OCI-LY1 (cell line): ENCODE data around the gene CCDC141.

Experiments
- H2AFZ ChIP-seq: fragments of 200-600 bp; sonication (generic), shearing (Covaris generic); 2 replicates; pipeline ENCODE4 v1.6.0; 2014; ENCODE audit warnings: antibody characterized with exemption, mild to moderate bottlenecking, low read length
- H3F3A ChIP-seq: fragments of 200-600 bp; sonication (generic), shearing (Covaris generic); 2 replicates; pipeline ENCODE4 v1.6.0; 2014; ENCODE audit warnings: mild to moderate bottlenecking, antibody characterized with exemption, low read length, moderate library complexity; ENCODE audit not compliant: insufficient read depth
- H3K27ac ChIP-seq: fragments of 200-600 bp; sonication (generic); 2 replicates; pipeline ENCODE4 v1.5.1; 2014; ENCODE audit warnings: low read length, mixed run types, mild to moderate bottlenecking, low read depth; ENCODE audit not compliant: poor library complexity, severe bottlenecking
- H3K27me3 ChIP-seq: fragments of 200-600 bp; sonication (generic); 2 replicates; pipeline ENCODE4 v1.6.0; 2014; ENCODE audit warnings: antibody characterized with exemption, mild to moderate bottlenecking, low read length, moderate library complexity; ENCODE audit not compliant: insufficient read depth
- H3K36me3 ChIP-seq: fragments of 200-600 bp; sonication (generic); 2 replicates; pipeline ENCODE4 v1.6.1; 2014; ENCODE audit warnings: mild to moderate bottlenecking, antibody characterized with exemption, low read length, moderate library complexity, mixed read lengths; ENCODE audit not compliant: insufficient read depth
- H3K4me1 ChIP-seq: fragments of 200-600 bp; sonication (generic); 2 replicates; pipeline ENCODE4 v1.5.1; 2014; ENCODE audit warnings: mild to moderate bottlenecking, low read length, moderate library complexity; ENCODE audit not compliant: insufficient read depth, severe bottlenecking
- H3K4me2 ChIP-seq: fragments of 200-600 bp; sonication (generic), shearing (Covaris generic); 2 replicates; pipeline ENCODE4 v1.6.1; 2014; ENCODE audit warnings: low read length
- H3K4me3 ChIP-seq: fragments of 200-600 bp; sonication (generic); 2 replicates; pipeline ENCODE4 v1.5.1; 2014; ENCODE audit warnings: low read length, low read depth, mild to moderate bottlenecking, mixed read lengths; ENCODE audit not compliant: poor library complexity, severe bottlenecking
- H3K79me2 ChIP-seq: fragments of 200-600 bp; shearing (Covaris generic); 2 replicates; pipeline ENCODE4 v1.6.1; 2016; ENCODE audit warnings: mixed run types, low read length, mixed read lengths; ENCODE audit not compliant: insufficient read depth
- H3K9ac ChIP-seq: fragments of 200-600 bp; sonication (generic), shearing (Covaris generic); 2 replicates; pipeline ENCODE4 v1.6.1; 2014; ENCODE audit warnings: mild to moderate bottlenecking, low read length, mixed read lengths
- H3K9me2 ChIP-seq: fragments of 200-600 bp; sonication (generic), shearing (Covaris generic); 2 replicates; pipeline ENCODE4 v1.6.1; 2014; ENCODE audit warnings: low read depth, mild to moderate bottlenecking, low read length, mixed read lengths
- H3K9me3 ChIP-seq: fragments of 200-600 bp; shearing (Covaris generic); 2 replicates; pipeline ENCODE4 v1.6.1; 2014; ENCODE audit warnings: low read length, mixed read lengths
- H4K20me1 ChIP-seq: fragments of 200-600 bp; sonication (generic), shearing (Covaris generic); 2 replicates; pipeline ENCODE4 v1.6.0; 2016; ENCODE audit warnings: mild to moderate bottlenecking, low read length; ENCODE audit not compliant: insufficient read depth
- CTCF ChIP-seq: fragments of 200-600 bp; sonication (generic), shearing (Covaris generic); IDR thresholded peaks from 2 replicates; pipeline ENCODE4 v1.5.1; 2017; ENCODE audit warnings: mild to moderate bottlenecking, antibody characterized with exemption, low read length, moderate library complexity, mixed read lengths
- EZH2 ChIP-seq: fragments of 200-600 bp; sonication (generic), shearing (Covaris generic); IDR thresholded peaks from 2 replicates; pipeline ENCODE4 v1.8.0; 2017; ENCODE audit warnings: borderline replicate concordance, mixed run types, mild to moderate bottlenecking, antibody characterized with exemption, low read length, moderate library complexity, mixed read lengths

CCDC141 gene

DNA sequence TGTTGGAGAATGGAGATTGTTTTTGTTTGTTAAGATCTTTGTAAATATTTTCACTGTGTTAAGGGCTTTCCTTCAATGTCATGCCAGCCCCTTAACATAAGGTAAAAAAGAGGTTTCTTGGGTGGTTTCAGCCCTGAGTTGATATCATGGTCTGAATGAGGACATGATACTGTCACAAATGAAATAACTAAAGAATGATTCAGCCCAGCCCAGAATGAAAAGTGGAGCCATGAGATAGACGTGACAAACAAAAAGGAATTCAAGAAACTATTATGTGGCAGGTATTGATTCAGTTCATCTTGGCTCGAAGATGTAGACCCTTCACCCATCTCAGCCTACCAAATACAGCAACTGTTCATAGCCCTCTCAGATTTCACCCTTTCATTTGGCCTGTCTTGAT is 154.1 kb downstream of the CCDC141 start:
- H3K27ac ChIP-seq = no peak overlapping the region
- H3K9me2 ChIP-seq = no peaks in the 10 kb centered on the region
- no peaks in the 10 kb centered on the region for H3K79me2 ChIP-seq
- no peaks in the 10 kb centered on the region for H3K36me3 ChIP-seq
- H3K4me1 ChIP-seq = no peaks in the 10 kb centered on the region
- no peak overlapping the region for H3K4me2 ChIP-seq
- H3K4me3 ChIP-seq = no peak overlapping the region
- TF ChIP-seq CTCF = no peak
- TF ChIP-seq EZH2 = no peak
- H2AFZ ChIP-seq = no peak overlapping the region
- no peaks in the 10 kb centered on the region for H3F3A ChIP-seq
- H3K9me3 ChIP-seq = no peaks in the 10 kb centered on the region
- H3K9ac ChIP-seq = no peak overlapping the region
- no peaks in the 10 kb centered on the region for H4K20me1 ChIP-seq
- H3K27me3 ChIP-seq = no peaks in the 10 kb centered on the region

GRCh38 chr2:178895171-178895570 is 154.8 kb downstream of the CCDC141 start:
- no peak overlapping the region for H3K9ac ChIP-seq
- no peaks in the 10 kb centered on the region for H3K9me2 ChIP-seq
- no peaks in the 10 kb centered on the region for H4K20me1 ChIP-seq
- no peak overlapping the region for H3K4me3 ChIP-seq
- H3K4me2 ChIP-seq = no peak overlapping the region
- no peaks in the 10 kb centered on the region for H3F3A ChIP-seq
- H2AFZ ChIP-seq = no peak overlapping the region
- no peaks in the 10 kb centered on the region for H3K4me1 ChIP-seq
- no peaks in the 10 kb centered on the region for H3K36me3 ChIP-seq
- H3K79me2 ChIP-seq = no peaks in the 10 kb centered on the region
- TF ChIP-seq CTCF (no peak), EZH2 (no peak)
- H3K27ac ChIP-seq = no peak overlapping the region
- H3K9me3 ChIP-seq = no peaks in the 10 kb centered on the region
- H3K27me3 ChIP-seq = no peaks in the 10 kb centered on the region

DNA sequence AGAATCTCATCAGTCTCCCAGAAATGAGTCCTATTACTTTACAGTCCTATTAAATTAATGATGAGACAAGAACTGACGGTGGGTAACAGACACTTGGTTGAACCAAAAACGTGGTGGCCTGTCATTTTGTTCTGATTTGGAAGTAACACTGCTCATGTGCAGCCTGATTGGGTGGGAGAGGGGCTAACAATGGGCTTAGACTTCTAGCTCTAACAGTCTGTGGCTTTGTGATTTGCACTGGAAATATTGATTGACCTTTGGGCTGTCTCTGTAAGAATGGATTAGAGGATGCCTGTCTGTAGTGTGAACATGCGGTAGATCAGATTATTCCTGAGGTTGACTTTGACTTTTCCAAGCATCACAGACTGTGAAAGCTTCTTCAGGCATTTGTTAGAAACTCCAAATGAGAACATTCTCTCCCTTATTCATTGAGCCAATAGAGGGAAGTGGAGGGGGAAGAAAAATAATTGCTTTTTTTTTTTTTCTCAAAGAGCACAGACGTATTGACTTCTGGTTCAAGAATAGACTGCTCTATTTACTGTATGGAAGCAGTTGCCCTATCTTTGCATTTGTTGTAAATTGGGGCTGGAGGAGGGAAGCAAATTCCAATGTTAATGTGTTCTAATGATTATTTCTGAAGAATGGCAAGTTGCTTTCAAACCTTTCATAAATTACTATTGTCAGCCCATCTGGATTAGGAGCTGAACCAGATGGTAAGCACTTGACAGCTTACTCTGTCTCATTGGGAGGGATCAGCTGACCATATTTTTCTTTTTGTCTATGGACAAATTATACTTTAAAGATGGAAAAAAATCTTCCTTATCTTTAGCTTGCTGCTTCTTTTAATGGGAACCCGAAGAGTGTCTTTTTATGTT is 156.9 kb downstream of the CCDC141 start:
- no peaks in the 10 kb centered on the region for H3K9me2 ChIP-seq
- no peak overlapping the region for H3K9ac ChIP-seq
- H3K36me3 ChIP-seq = no peaks in the 10 kb centered on the region
- H3K4me2 ChIP-seq = no peak overlapping the region
- no peak overlapping the region for H2AFZ ChIP-seq
- no peaks in the 10 kb centered on the region for H3K27me3 ChIP-seq
- no peaks in the 10 kb centered on the region for H3F3A ChIP-seq
- H3K27ac ChIP-seq = no peak overlapping the region
- H3K4me3 ChIP-seq = no peak overlapping the region
- H3K4me1 ChIP-seq = no peaks in the 10 kb centered on the region
- TF ChIP-seq CTCF (no peak), EZH2 (no peak)
- H3K79me2 ChIP-seq = no peaks in the 10 kb centered on the region
- H4K20me1 ChIP-seq = no peaks in the 10 kb centered on the region
- H3K9me3 ChIP-seq = no peaks in the 10 kb centered on the region
